H1 (cell line): Measurements from ENCODE around the gene HARS2.
"Not testable (repeated sequence)": the region's sequence is repeated elsewhere in the genome, so short reads cannot be mapped to it uniquely, and the experiment has no call there.

ENCODE experiments used
- BCL11A ChIP-seq, 2 experiments: IDR thresholded peaks; one replicate each; pipeline ENCODE4 v1.6.1; 2011; ENCODE audit warnings: low read depth in 2 of 2, low read length in 2 of 2, mild to moderate bottlenecking in 2 of 2
- CREB1 ChIP-seq: IDR thresholded peaks from 2 replicates; pipeline ENCODE4 v1.6.1; 2012; ENCODE audit warnings: inconsistent platforms
- EP300 ChIP-seq, 2 experiments: IDR thresholded peaks; 1 replicate in 1 of 2; 2 replicates in 1 of 2; pipeline ENCODE4 v1.6.1; 2011 to 2012; ENCODE audit warnings: low read depth in 2 of 2, low read length in 2 of 2, mild to moderate bottlenecking in 2 of 2, borderline replicate concordance in 1 of 2, inconsistent platforms in 1 of 2, moderate library complexity in 1 of 2
- HDAC6 ChIP-seq: IDR thresholded peaks from one replicate; pipeline ENCODE4 v1.7.1; 2012; ENCODE audit warnings: low read depth, mild to moderate bottlenecking, inconsistent platforms, low read length, moderate library complexity
- JUND ChIP-seq: IDR thresholded peaks from 2 replicates; pipeline ENCODE4 v1.6.1; 2011; ENCODE audit warnings: mild to moderate bottlenecking, improper control_type of control experiment, low read length
- POLR2A ChIP-seq, 2 experiments: IDR thresholded peaks; 1 replicate in 1 of 2; 2 replicates in 1 of 2; pipeline ENCODE4 v1.6.1; 2011; ENCODE audit warnings: low read depth in 2 of 2, low read length in 2 of 2, mild to moderate bottlenecking in 2 of 2; ENCODE audit errors: control extremely low read depth in 1 of 2
- TAF1 ChIP-seq: IDR thresholded peaks from 2 replicates; pipeline ENCODE4 v1.6.1; 2011; ENCODE audit warnings: mild to moderate bottlenecking, low read depth, low read length
- ZNF274 ChIP-seq: IDR thresholded peaks from 2 replicates; pipeline ENCODE4 v1.7.0; 2012; ENCODE audit warnings: low read length, borderline replicate concordance; ENCODE audit errors: extremely low read depth
- TF ChIP-seq, protein P1 (sequence below), 3 experiments: IDR thresholded peaks; 1 replicate in 2 of 3; 2 replicates in 1 of 3; pipeline versions ENCODE4 v1.5.1 to v1.6.1; 2011; ENCODE audit warnings: low read length in 3 of 3, mild to moderate bottlenecking in 3 of 3, inconsistent platforms in 2 of 3, low read depth in 1 of 3, moderate library complexity in 1 of 3; ENCODE audit not compliant: insufficient read depth in 1 of 3; ENCODE audit errors: control extremely low read depth in 1 of 3

DNA sequence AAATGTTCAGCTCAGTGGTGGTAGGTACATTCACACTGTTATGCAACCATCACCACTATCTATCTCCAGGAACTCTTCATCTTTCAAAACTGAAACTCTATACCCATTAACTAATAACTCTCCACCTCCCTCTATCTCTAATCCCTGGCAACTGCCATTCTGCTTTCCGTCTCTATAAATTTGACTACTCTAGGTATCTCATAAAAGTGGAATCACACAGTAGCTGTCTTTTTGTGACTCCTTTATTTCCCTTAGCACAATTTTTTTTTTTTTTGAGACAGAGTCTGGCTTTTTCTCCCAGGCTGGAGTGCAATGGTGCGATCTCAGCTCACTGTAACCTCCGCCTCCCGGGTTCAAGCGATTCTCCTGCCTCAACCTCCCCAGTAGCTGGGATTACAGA, 30.1 kb downstream of the HARS2 start:
- TF ChIP-seq EP300 (IDR thresholded peaks at IDR 0.05; ENCODE audit: borderline replicate concordance in 1 of 2, low read depth in 2 of 2, low read length in 2 of 2); HDAC6; BCL11A (IDR thresholded peaks at IDR 0.05; ENCODE audit: low read depth in 2 of 2, low read length in 2 of 2); POLR2A (IDR thresholded peaks at IDR 0.05; ENCODE audit: control extremely low read depth in 1 of 2, low read depth in 2 of 2, low read length in 2 of 2); ZNF274; TAF1; JUND; CREB1: not testable (repeated sequence)
- TF ChIP-seq, protein P1, sequence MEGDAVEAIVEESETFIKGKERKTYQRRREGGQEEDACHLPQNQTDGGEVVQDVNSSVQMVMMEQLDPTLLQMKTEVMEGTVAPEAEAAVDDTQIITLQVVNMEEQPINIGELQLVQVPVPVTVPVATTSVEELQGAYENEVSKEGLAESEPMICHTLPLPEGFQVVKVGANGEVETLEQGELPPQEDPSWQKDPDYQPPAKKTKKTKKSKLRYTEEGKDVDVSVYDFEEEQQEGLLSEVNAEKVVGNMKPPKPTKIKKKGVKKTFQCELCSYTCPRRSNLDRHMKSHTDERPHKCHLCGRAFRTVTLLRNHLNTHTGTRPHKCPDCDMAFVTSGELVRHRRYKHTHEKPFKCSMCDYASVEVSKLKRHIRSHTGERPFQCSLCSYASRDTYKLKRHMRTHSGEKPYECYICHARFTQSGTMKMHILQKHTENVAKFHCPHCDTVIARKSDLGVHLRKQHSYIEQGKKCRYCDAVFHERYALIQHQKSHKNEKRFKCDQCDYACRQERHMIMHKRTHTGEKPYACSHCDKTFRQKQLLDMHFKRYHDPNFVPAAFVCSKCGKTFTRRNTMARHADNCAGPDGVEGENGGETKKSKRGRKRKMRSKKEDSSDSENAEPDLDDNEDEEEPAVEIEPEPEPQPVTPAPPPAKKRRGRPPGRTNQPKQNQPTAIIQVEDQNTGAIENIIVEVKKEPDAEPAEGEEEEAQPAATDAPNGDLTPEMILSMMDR (IDR thresholded peaks at IDR 0.05; ENCODE audit: control extremely low read depth in 1 of 3, insufficient read depth in 1 of 3, low read depth in 1 of 3, low read length in 3 of 3): not testable (repeated sequence)
